Measurements from ENCODE around the gene SLC5A1.

DNA sequence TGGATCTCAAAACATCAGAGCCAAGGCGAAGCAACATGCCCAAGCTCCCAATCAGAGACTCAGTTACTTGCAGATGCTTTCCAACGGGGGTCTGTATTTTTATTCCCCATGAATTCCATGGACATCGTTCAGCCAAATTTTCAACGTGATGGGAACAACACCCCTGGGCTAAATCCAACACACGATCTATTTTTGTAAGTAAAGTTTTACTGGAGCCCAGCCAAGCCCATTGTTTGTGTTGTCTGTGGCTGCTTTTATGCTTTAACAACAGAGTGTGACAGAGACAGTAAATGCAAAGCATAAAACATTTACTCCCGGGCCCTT is 33.7 kb downstream of the SLC5A1 start:
- TF ChIP-seq, protein P1, sequence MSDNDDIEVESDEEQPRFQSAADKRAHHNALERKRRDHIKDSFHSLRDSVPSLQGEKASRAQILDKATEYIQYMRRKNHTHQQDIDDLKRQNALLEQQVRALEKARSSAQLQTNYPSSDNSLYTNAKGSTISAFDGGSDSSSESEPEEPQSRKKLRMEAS (IDR thresholded peaks at IDR 0.05), result no peak
- no peak for TF ChIP-seq NFIC (IDR thresholded peaks at IDR 0.05)
- TF ChIP-seq YY1 (IDR thresholded peaks at IDR 0.05; ENCODE audit: low read depth), result no peak
- TF ChIP-seq FOXM1 (IDR thresholded peaks at IDR 0.05; ENCODE audit: borderline replicate concordance, low read depth), result no peak
- TF ChIP-seq TCF12 (IDR thresholded peaks at IDR 0.05; ENCODE audit: low read depth), result no peak
- no peak for TF ChIP-seq EP300 (IDR thresholded peaks at IDR 0.05; ENCODE audit: borderline replicate concordance)
- no peak for TF ChIP-seq TEAD4 (IDR thresholded peaks at IDR 0.05)
- TF ChIP-seq CEBPB (IDR thresholded peaks at IDR 0.05), result no peak
- TF ChIP-seq RAD21 (IDR thresholded peaks at IDR 0.05; ENCODE audit: low read depth), result no peak
- TF ChIP-seq REST (IDR thresholded peaks at IDR 0.05; ENCODE audit: low read depth), result no peak

All from Ishikawa (cell line).